GM21390 (cell line): Measurements from ENCODE around the gene ENTREP1.
"Not testable (repeated sequence)": the region's sequence is repeated elsewhere in the genome, so short reads cannot be mapped to it uniquely, and the experiment has no call there.

Source experiments
- ATAC-seq: cut with Tn5 transposase; IDR thresholded peaks from one replicate; pipeline ENCODE4 v1.9.1; 2021; ENCODE audit not compliant: unreplicated experiment

Gene ENTREP1

GRCh38 chr9:69440254-69440955 lies 115.4 kb downstream of the ENTREP1 start:
- ATAC-seq: not testable (repeated sequence)
